Neutrophil (primary cell): Measurements from ENCODE around the gene CPNE4.

Source experiments
- H3K27ac ChIP-seq: fragments of 200-600 bp; sonication (generic); 2 replicates; pipeline ENCODE4 v1.5.1; 2016; ENCODE audit warnings: mild to moderate bottlenecking, moderate library complexity
- H3K27me3 ChIP-seq: fragments of 200-600 bp; sonication (generic); 2 replicates; pipeline ENCODE4 v1.6.0; 2016; ENCODE audit warnings: mild to moderate bottlenecking
- H3K36me3 ChIP-seq: fragments of 200-600 bp; sonication (generic); 2 replicates; pipeline ENCODE4 v1.5.1; 2017
- H3K4me1 ChIP-seq, 2 experiments: fragments of 200-600 bp in 1 of 2; sonication (generic) in 1 of 2; 1 replicate in 1 of 2; 2 replicates in 1 of 2; pipeline versions ENCODE4 v1.5.1 to v1.6.1; 2013 to 2016; ENCODE audit warnings: low read depth in 1 of 2, low read length in 1 of 2, mild to moderate bottlenecking in 1 of 2, moderate library complexity in 1 of 2; ENCODE audit not compliant: control insufficient read depth in 1 of 2, insufficient read depth in 1 of 2
- H3K4me3 ChIP-seq, 2 experiments: fragments of 200-600 bp in 1 of 2; sonication (generic) in 1 of 2; 1 replicate in 1 of 2; 2 replicates in 1 of 2; pipeline ENCODE4 v1.5.1; 2013 to 2016; ENCODE audit warnings: low read depth in 1 of 2, low read length in 1 of 2, mild to moderate bottlenecking in 1 of 2, moderate library complexity in 1 of 2
- H3K9me3 ChIP-seq: fragments of 200-600 bp; sonication (generic); 2 replicates; pipeline ENCODE4 v1.5.1; 2016
- CTCF ChIP-seq: fragments of 200-600 bp; sonication (generic); IDR thresholded peaks from 2 replicates; pipeline ENCODE4 v1.5.1; 2016; ENCODE audit warnings: antibody characterized with exemption

The CPNE4 gene

GRCh38 chr3:131914090-131914691 lies 120.6 kb downstream of the CPNE4 start:
- no peak for TF ChIP-seq CTCF
- H3K9me3 ChIP-seq, result no peaks in the 10 kb centered on the region
- no peaks in the 10 kb centered on the region for H3K36me3 ChIP-seq
- H3K4me1 ChIP-seq, result no peaks in the 10 kb centered on the region
- H3K27me3 ChIP-seq, result peaks cover 37% of the 10 kb centered on the region
- H3K4me3 ChIP-seq, result no peak overlapping the region
- no peak overlapping the region for H3K27ac ChIP-seq

- TF ChIP-seq CTCF, result no peak
- Histone ChIP-seq H3K4me1 (no peaks in the 10 kb centered on the region), H3K9me3 (no peaks in the 10 kb centered on the region)
These were observed 122.6 kb downstream of the CPNE4 start for GRCh38 chr3:131912255-131912654.

GRCh38 chr3:131907796-131908195 lies 127.0 kb downstream of the CPNE4 start:
- Histone ChIP-seq H3K27me3 (peaks cover 17% of the 10 kb centered on the region), H3K36me3 (no peaks in the 10 kb centered on the region), H3K9me3 (no peaks in the 10 kb centered on the region), H3K27ac (no peak overlapping the region), H3K4me3 (no peak overlapping the region), H3K4me1 (no peaks in the 10 kb centered on the region)
- no peak for TF ChIP-seq CTCF

More at GRCh38 chr3:131912255-131912654, 122.6 kb downstream of the CPNE4 start:
- Histone ChIP-seq H3K27me3 (peaks cover 32% of the 10 kb centered on the region), H3K4me3 (no peak overlapping the region), H3K27ac (no peak overlapping the region), H3K36me3 (no peaks in the 10 kb centered on the region)

- Histone ChIP-seq H3K4me3 (no peak overlapping the region), H3K27ac (no peak overlapping the region), H3K27me3 (peaks cover 17% of the 10 kb centered on the region), H3K9me3 (no peaks in the 10 kb centered on the region), H3K36me3 (no peaks in the 10 kb centered on the region), H3K4me1 (no peaks in the 10 kb centered on the region)
- TF ChIP-seq CTCF, result no peak
These were observed 130.8 kb downstream of the CPNE4 start for GRCh38 chr3:131903988-131904415.

GRCh38 chr3:131901686-131902085 lies 133.1 kb downstream of the CPNE4 start:
- Histone ChIP-seq H3K36me3 (no peaks in the 10 kb centered on the region), H3K9me3 (no peaks in the 10 kb centered on the region), H3K4me3 (no peak overlapping the region), H3K27me3 (peaks cover 27% of the 10 kb centered on the region), H3K27ac (no peak overlapping the region), H3K4me1 (no peaks in the 10 kb centered on the region)
- no peak for TF ChIP-seq CTCF
